GM23248 (cell line): ENCODE data around the gene MSI1. TPM values are rescaled to one million over a fixed set of nuclear protein-coding genes. Genes with fewer than 3 reads are reported as not detected.

Experiments
- DNase-seq: peaks from one replicate; pipeline ENCODE4 v3.0.0-alpha.2; 2015
- H2AFZ ChIP-seq: fragments of 200-600 bp; sonication (generic); 2 replicates; pipeline ENCODE4 v1.6.1; 2016; ENCODE audit warnings: antibody characterized with exemption
- H3F3A ChIP-seq: fragments of 200-600 bp; sonication (generic); 2 replicates; pipeline ENCODE4 v1.6.1; 2016; ENCODE audit warnings: mild to moderate bottlenecking, antibody characterized with exemption, mixed run types; ENCODE audit not compliant: insufficient read depth
- H3K27ac ChIP-seq: fragments of 200-600 bp; sonication (generic); 2 replicates; pipeline ENCODE4 v1.5.1; 2016; ENCODE audit warnings: mild to moderate bottlenecking
- H3K27me3 ChIP-seq: fragments of 200-600 bp; sonication (generic); replicated peaks from 2 replicates; pipeline ENCODE4 v1.6.1; 2016; ENCODE audit warnings: mild to moderate bottlenecking; ENCODE audit not compliant: insufficient read depth
- H3K36me3 ChIP-seq: fragments of 200-600 bp; sonication (generic); 2 replicates; pipeline ENCODE4 v1.6.1; 2016; ENCODE audit warnings: low read depth, mild to moderate bottlenecking
- H3K4me1 ChIP-seq: fragments of 200-600 bp; sonication (generic); 2 replicates; pipeline ENCODE4 v1.6.1; 2016; ENCODE audit warnings: mild to moderate bottlenecking; ENCODE audit not compliant: insufficient read depth
- H3K4me2 ChIP-seq: fragments of 200-600 bp; sonication (generic); one replicate; pipeline ENCODE4 v1.6.1; 2016; ENCODE audit warnings: mild to moderate bottlenecking; ENCODE audit not compliant: unreplicated experiment
- H3K4me3 ChIP-seq: fragments of 200-600 bp; sonication (generic); 2 replicates; pipeline ENCODE4 v1.5.1; 2016; ENCODE audit warnings: mild to moderate bottlenecking
- H3K79me2 ChIP-seq: fragments of 200-600 bp; sonication (generic); 2 replicates; pipeline ENCODE4 v1.6.1; 2016; ENCODE audit warnings: mild to moderate bottlenecking; ENCODE audit not compliant: insufficient read depth
- H3K9ac ChIP-seq: fragments of 200-600 bp; sonication (generic); 2 replicates; pipeline ENCODE4 v1.6.1; 2016; ENCODE audit warnings: mild to moderate bottlenecking
- H3K9me2 ChIP-seq: fragments of 200-600 bp; sonication (generic); 2 replicates; pipeline ENCODE4 v1.6.1; 2016; ENCODE audit warnings: mixed run types, mild to moderate bottlenecking, moderate library complexity; ENCODE audit not compliant: insufficient read depth
- H3K9me3 ChIP-seq: fragments of 200-600 bp; sonication (generic); one replicate; pipeline ENCODE4 v1.6.1; 2017; ENCODE audit warnings: low read depth
- H4K20me1 ChIP-seq: fragments of 200-600 bp; sonication (generic); 2 replicates; pipeline ENCODE4 v1.6.0; 2016; ENCODE audit not compliant: insufficient read depth
- EZH2 ChIP-seq: fragments of 200-600 bp; sonication (generic); IDR thresholded peaks from 2 replicates; pipeline ENCODE4 v1.6.1; 2018; ENCODE audit warnings: antibody characterized with exemption, mild to moderate bottlenecking; ENCODE audit not compliant: insufficient read depth, poor library complexity, severe bottlenecking
- EZH2phosphoT487 ChIP-seq: fragments of 200-600 bp; sonication (generic); IDR thresholded peaks from 2 replicates; pipeline ENCODE4 v1.6.1; 2018; ENCODE audit warnings: antibody characterized with exemption, moderate library complexity, mild to moderate bottlenecking, low read depth; ENCODE audit not compliant: insufficient read depth
- WGBS, 2 experiments: methylation state at CpG; one replicate each; pipeline ENCODE4 v1.1.6; 2015 to 2017; ENCODE audit warnings: low lambda C conversion rate in 2 of 2, low coverage in 1 of 2; ENCODE audit errors: missing lambda C conversion rate in 2 of 2; 5-methylcytosine and 5-hydroxymethylcytosine counted together
- in situ Hi-C: fragments of 300-500 bp; cut with MboI; formaldehyde crosslinking; loops from 2 replicates; pipeline ENCODE4 v1.15.0; 2020
- polyA plus RNA-seq: library from polyadenylated mRNA; unstranded; fragments of >200 nt; fragmentation: Nextera tagmentation; extraction: Ambion mirVana; gene quantifications from 2 replicates; pipeline ENCODE4 v1.2.1, GENCODE V29; 2016
- small RNA-seq: library from RNA; depleted of rRNA; stranded (forward); fragments of <200 nt; gene quantifications from one replicate; pipeline ENCODE3, GENCODE V24; 2014; ENCODE audit warnings: low read depth, low replicate concordance
- total RNA-seq: library from RNA; depleted of rRNA; stranded (reverse); fragments of >200 nt; shearing (Covaris generic); gene quantifications from 2 replicates; pipeline ENCODE4 v1.2.3, GENCODE V29; 2014; rRNA removed

MSI1 gene
- total and polyA plus RNA-seq, 2 experiments from 2014 or later = not detected

GRCh38 chr12:120314220-120314619, 54.7 kb downstream of the MSI1 start:
- Histone ChIP-seq H3K9ac (no peak overlapping the region), H3K9me3 (no peaks in the 10 kb centered on the region), H2AFZ (no peak overlapping the region), H3K79me2 (no peaks in the 10 kb centered on the region), H3F3A (no peaks in the 10 kb centered on the region), H4K20me1 (no peaks in the 10 kb centered on the region), H3K4me2 (no peak overlapping the region), H3K4me1 (peaks cover 4% of the 10 kb centered on the region), H3K9me2 (no peaks in the 10 kb centered on the region), H3K36me3 (no peaks in the 10 kb centered on the region), H3K27ac (no peak overlapping the region), H3K4me3 (no peak overlapping the region), H3K27me3 (no peaks in the 10 kb centered on the region)
- in situ Hi-C loops = no loop called here
- TF ChIP-seq EZH2phosphoT487 (no peak), EZH2 (no peak)
- peak; percentile 25 for DNase-seq
- 33 to 51% methylated on average over 5 of the region's 5 CpGs for WGBS, 2 experiments

DNA sequence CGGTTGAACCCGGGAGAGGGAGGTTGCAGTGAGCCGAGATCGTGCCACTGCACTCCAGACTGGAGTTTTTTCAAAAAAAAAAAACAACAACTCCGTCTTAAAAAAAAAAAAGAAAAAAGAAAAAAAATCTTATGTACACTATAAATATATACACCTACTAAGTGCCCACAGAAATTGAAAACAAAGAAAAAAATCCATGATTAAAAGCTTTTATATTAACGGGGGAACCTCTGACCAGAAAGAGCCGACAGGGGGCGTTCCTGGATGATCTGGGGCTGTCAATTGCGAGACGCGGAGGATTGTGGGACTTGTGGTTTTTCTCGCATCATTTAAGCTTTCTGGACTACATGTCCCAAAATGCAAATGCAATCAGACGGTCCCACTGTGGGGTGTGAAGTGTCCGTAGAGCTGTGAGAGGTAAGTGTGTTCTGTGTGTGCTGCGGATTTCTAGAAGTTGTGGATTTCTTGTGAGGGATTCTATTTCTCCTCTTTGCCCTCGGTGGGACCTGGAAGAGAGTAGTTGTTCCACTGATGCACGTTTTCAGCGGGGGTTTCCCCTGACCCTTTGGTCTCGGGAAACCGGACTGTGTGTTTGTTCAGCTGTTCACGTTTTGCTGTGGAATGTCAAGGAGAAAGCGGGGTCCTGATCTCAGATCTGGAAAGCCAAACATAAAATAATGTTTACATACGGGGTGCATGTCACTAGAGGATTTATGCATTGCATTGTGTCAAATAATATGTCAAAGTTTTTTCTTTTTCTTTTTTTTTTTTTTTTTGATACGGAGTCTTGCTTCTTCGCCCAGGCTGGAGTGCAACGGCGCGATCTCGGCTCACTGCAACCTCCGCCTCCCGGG, 66.8 kb downstream of the MSI1 start, which contains the start of gene SIRT4:
Gene SIRT4, plus strand, starts transcription at position 360 of the 854 bp plus-strand sequence. CDS start 1,241 bp downstream, outside the sequence.
- Histone ChIP-seq H4K20me1 (no peaks in the 10 kb centered on the region), H2AFZ (peak within 1 kb of the TSS; percentile 100), H3K9me2 (no peaks in the 10 kb centered on the region), H3K27me3 (no peaks in the 10 kb centered on the region), H3K4me3 (peak within 1 kb of the TSS; percentile 97), H3K4me1 (no peaks in the 10 kb centered on the region), H3K4me2 (peak within 1 kb of the TSS; percentile 83), H3K9me3 (no peaks in the 10 kb centered on the region), H3K79me2 (no peaks in the 10 kb centered on the region), H3K36me3 (no peaks in the 10 kb centered on the region), H3K27ac (peak within 1 kb of the TSS; percentile 48), H3F3A (0 out of 2 replicates have a peak, but pooled peaks cover 5% of the 10 kb centered on the region), H3K9ac (peak within 1 kb of the TSS; percentile 83)
- peak; percentile 96 for DNase-seq
- TF ChIP-seq EZH2 = no peak
- no peak for TF ChIP-seq EZH2phosphoT487
- WGBS, 2 experiments = 4 to 5% methylated on average over 31 of the region's 31 CpGs
- in situ Hi-C loops = no loop called here

- H3K27ac ChIP-seq = peak within 1 kb of the TSS; percentile 100
- no peaks in the 10 kb centered on the region for H3K27me3 ChIP-seq
- peak within 1 kb of the TSS; percentile 97 for H3K9ac ChIP-seq
- H3K4me1 ChIP-seq = 0 out of 2 replicates have a peak, but pooled peaks cover 8% of the 10 kb centered on the region
- H3K4me3 ChIP-seq = peak within 1 kb of the TSS; percentile 69
- WGBS, 2 experiments = 1 to 3% methylated on average over 29 of the region's 29 CpGs
- no peaks in the 10 kb centered on the region for H3K36me3 ChIP-seq
- no peaks in the 10 kb centered on the region for H3K9me3 ChIP-seq
- H3K4me2 ChIP-seq = peak within 1 kb of the TSS; percentile 96
- peaks cover 39% of the 10 kb centered on the region for H3F3A ChIP-seq
- no peaks in the 10 kb centered on the region for H4K20me1 ChIP-seq
- in situ Hi-C loops = no loop called here
- no peaks in the 10 kb centered on the region for H3K79me2 ChIP-seq
- no peak for TF ChIP-seq EZH2phosphoT487
- no peaks in the 10 kb centered on the region for H3K9me2 ChIP-seq
- peak within 1 kb of the TSS; percentile 72 for H2AFZ ChIP-seq
- peak; percentile 93 for DNase-seq
Measured at GRCh38 chr12:120292661-120293531, 76.1 kb downstream of the MSI1 start, which contains the start of gene RNU4-1. Gene RNU4-1 (minus strand): TSS chr12:120293237.

- in situ Hi-C loops = no loop called here
- H4K20me1 ChIP-seq = no peaks in the 10 kb centered on the region
- no peaks in the 10 kb centered on the region for H3K9me2 ChIP-seq
- H3K9me3 ChIP-seq = no peaks in the 10 kb centered on the region
- H3K9ac ChIP-seq = peak overlapping the region; percentile 97
- peak overlapping the region; percentile 100 for H3K27ac ChIP-seq
- H3K4me3 ChIP-seq = peak overlapping the region; percentile 69
- H3K36me3 ChIP-seq = no peaks in the 10 kb centered on the region
- peak overlapping the region; percentile 96 for H3K4me2 ChIP-seq
- H3F3A ChIP-seq = peaks cover 39% of the 10 kb centered on the region
- 0 to 1% methylated on average over 17 of the region's 17 CpGs for WGBS, 2 experiments
- no peaks in the 10 kb centered on the region for H3K79me2 ChIP-seq
- no peak for DNase-seq
- no peak for TF ChIP-seq EZH2
- TF ChIP-seq EZH2phosphoT487 = no peak
- H2AFZ ChIP-seq = peak overlapping the region; percentile 67
- H3K4me1 ChIP-seq = 0 out of 2 replicates have a peak, but pooled peaks cover 8% of the 10 kb centered on the region
- H3K27me3 ChIP-seq = no peaks in the 10 kb centered on the region
Measured at GRCh38 chr12:120292411-120292660, 76.6 kb downstream of the MSI1 start.

Small RNA genes within 50 kb of the gene (small RNA-seq; reads per million reads assigned to genes)
- gene RNU4-1 (200 reads per million, percentile 96 among the genes with 10 or more reads in this experiment), gene RNU4-2 (218 reads per million, percentile 97 among the genes with 10 or more reads in this experiment), gene RNU6-1088P (not detected)

Other genes starting within 250 kb of the MSI1 start
- gene GCN1, start 174.4 kb downstream of the MSI1 start, total RNA-seq = 74.8 and 79.7 TPM in 2 replicates
- 24.2 and 24.5 TPM in 2 replicates for gene GCN1, start 174.4 kb downstream of the MSI1 start, polyA plus RNA-seq
- gene RPLP0, start 168.1 kb downstream of the MSI1 start, total RNA-seq = 4,120 and 4,786 TPM in 2 replicates
- gene RPLP0, start 168.1 kb downstream of the MSI1 start, polyA plus RNA-seq = 1,272 and 1,276 TPM in 2 replicates
- 63.7 and 87.2 TPM in 2 replicates for gene PXN, start 103.4 kb downstream of the MSI1 start, total RNA-seq
- 134 and 135 TPM in 2 replicates for gene PXN, start 103.4 kb downstream of the MSI1 start, polyA plus RNA-seq
- gene RNU4-2, start 77.3 kb downstream of the MSI1 start, total RNA-seq = under 0.01 TPM in 1 of 2 replicates, not detected in the other
- 4.0 and 6.9 TPM in 2 replicates for gene RNU4-2, start 77.3 kb downstream of the MSI1 start, polyA plus RNA-seq
- gene RNU4-1, start 75.9 kb downstream of the MSI1 start, total RNA-seq = not detected in 2 replicates
- gene RNU4-1, start 75.9 kb downstream of the MSI1 start, polyA plus RNA-seq = 4.1 TPM in 1 of 2 replicates, not detected in the other
- not detected in 2 replicates for gene SIRT4, start 66.8 kb downstream of the MSI1 start, total RNA-seq
- gene SIRT4, start 66.8 kb downstream of the MSI1 start, polyA plus RNA-seq = 1.4 TPM in 2 replicates
- gene PLA2G1B, start 41.4 kb downstream of the MSI1 start, total RNA-seq = not detected in 2 replicates
- not detected in 2 replicates for gene PLA2G1B, start 41.4 kb downstream of the MSI1 start, polyA plus RNA-seq
- gene COX6A1, start 68.9 kb upstream of the MSI1 start, total RNA-seq = 247 and 358 TPM in 2 replicates
- gene COX6A1, start 68.9 kb upstream of the MSI1 start, polyA plus RNA-seq = 806 and 824 TPM in 2 replicates
- gene TRIAP1, start 77.2 kb upstream of the MSI1 start, total RNA-seq = 45.6 and 47.0 TPM in 2 replicates
- 68.6 and 70.3 TPM in 2 replicates for gene TRIAP1, start 77.2 kb upstream of the MSI1 start, polyA plus RNA-seq
- gene GATC, start 77.3 kb upstream of the MSI1 start, total RNA-seq = 15.9 and 17.2 TPM in 2 replicates
- 18.3 and 18.8 TPM in 2 replicates for gene GATC, start 77.3 kb upstream of the MSI1 start, polyA plus RNA-seq
- gene SRSF9, start 100.6 kb upstream of the MSI1 start, total RNA-seq = 129 and 154 TPM in 2 replicates
- gene SRSF9, start 100.6 kb upstream of the MSI1 start, polyA plus RNA-seq = 329 and 345 TPM in 2 replicates
- 301 and 340 TPM in 2 replicates for gene DYNLL1, start 126.9 kb upstream of the MSI1 start, total RNA-seq
- 778 and 782 TPM in 2 replicates for gene DYNLL1, start 126.9 kb upstream of the MSI1 start, polyA plus RNA-seq
- 32.6 and 33.0 TPM in 2 replicates for gene COQ5, start 160.0 kb upstream of the MSI1 start, total RNA-seq
- 39.9 and 42.9 TPM in 2 replicates for gene COQ5, start 160.0 kb upstream of the MSI1 start, polyA plus RNA-seq
- 52.6 and 69.3 TPM in 2 replicates for gene RNF10, start 165.2 kb upstream of the MSI1 start, total RNA-seq
- gene RNF10, start 165.2 kb upstream of the MSI1 start, polyA plus RNA-seq = 114 and 130 TPM in 2 replicates
- 20.1 and 38.9 TPM in 2 replicates for gene POP5, start 212.2 kb upstream of the MSI1 start, total RNA-seq
- 63.3 and 68.4 TPM in 2 replicates for gene POP5, start 212.2 kb upstream of the MSI1 start, polyA plus RNA-seq